CD14-positive monocyte (primary cell): ENCODE results near the gene GHRL. TPM values are rescaled to one million over a fixed set of nuclear protein-coding genes. Genes with fewer than 3 reads are reported as not detected.

Source experiments
- DNase-seq, 3 donors: peaks; one replicate each; pipeline ENCODE4 v3.0.0-alpha.2; 2011 to 2022
- H2AFZ ChIP-seq: 2 replicates; pipeline ENCODE4 v1.6.0; 2012; ENCODE audit warnings: mild to moderate bottlenecking, low read depth, low read length, inconsistent platforms; ENCODE audit not compliant: insufficient read depth, poor library complexity, severe bottlenecking
- H3K27ac ChIP-seq, 2 donors: 1 replicate in 1 of 2; 2 replicates in 1 of 2; pipeline ENCODE4 v1.5.1; 2012 to 2013; ENCODE audit warnings: low read length in 2 of 2, control low read depth in 1 of 2, inconsistent platforms in 1 of 2, low read depth in 1 of 2, mild to moderate bottlenecking in 1 of 2
- H3K27me3 ChIP-seq, 2 donors: one replicate each; pipeline versions ENCODE4 v1.6.0 to v1.6.1; 2011 to 2013; ENCODE audit warnings: low read length in 2 of 2; ENCODE audit not compliant: control insufficient read depth in 2 of 2, insufficient read depth in 2 of 2
- H3K36me3 ChIP-seq, 2 donors: replicated peaks in 1 of 2; 1 replicate in 1 of 2; 2 replicates in 1 of 2; pipeline versions ENCODE4 v1.5.1 to v1.6.1; 2012 to 2013; ENCODE audit warnings: low read length in 2 of 2, control low read depth in 1 of 2, inconsistent platforms in 1 of 2, mild to moderate bottlenecking in 1 of 2; ENCODE audit not compliant: insufficient read depth in 2 of 2, control insufficient read depth in 1 of 2
- H3K4me1 ChIP-seq, 2 donors: 1 replicate in 1 of 2; 2 replicates in 1 of 2; pipeline versions ENCODE4 v1.5.1 to v1.6.1; 2012 to 2013; ENCODE audit warnings: low read length in 2 of 2, control low read depth in 1 of 2, inconsistent platforms in 1 of 2, mild to moderate bottlenecking in 1 of 2, moderate library complexity in 1 of 2; ENCODE audit not compliant: insufficient read depth in 2 of 2, control insufficient read depth in 1 of 2
- H3K4me2 ChIP-seq: replicated peaks from 2 replicates; pipeline ENCODE3; 2012; ENCODE audit warnings: low read length, moderate library complexity, mild to moderate bottlenecking; ENCODE audit not compliant: poor library complexity, severe bottlenecking; ENCODE audit errors: extremely low read depth
- H3K4me3 ChIP-seq, 3 experiments: fragments of 200-600 bp in 1 of 3; sonication (generic) in 1 of 3; replicated peaks in 1 of 3; 1 replicate in 2 of 3; 2 replicates in 1 of 3; pipeline ENCODE4 v1.5.1; 2011 to 2013; ENCODE audit warnings: low read length in 3 of 3, mild to moderate bottlenecking in 3 of 3, control low read depth in 2 of 3, low read depth in 2 of 3, inconsistent platforms in 1 of 3, moderate library complexity in 1 of 3
- H3K79me2 ChIP-seq: 2 replicates; pipeline ENCODE4 v1.6.0; 2012; ENCODE audit warnings: mild to moderate bottlenecking, control low read depth, inconsistent platforms, low read length, moderate library complexity; ENCODE audit not compliant: insufficient read depth
- H3K9ac ChIP-seq: 2 replicates; pipeline ENCODE4 v1.6.0; 2017; ENCODE audit warnings: low read length, mild to moderate bottlenecking; ENCODE audit not compliant: insufficient read depth, poor library complexity, severe bottlenecking
- H3K9me3 ChIP-seq, 2 donors: replicated peaks in 1 of 2; 1 replicate in 1 of 2; 2 replicates in 1 of 2; pipeline versions ENCODE4 v1.5.1 to v1.6.1; 2012 to 2013; ENCODE audit warnings: low read length in 2 of 2, control low read depth in 1 of 2; ENCODE audit not compliant: control insufficient read depth in 1 of 2, insufficient read depth in 1 of 2
- H4K20me1 ChIP-seq: 2 replicates; pipeline ENCODE4 v1.6.0; 2012; ENCODE audit warnings: mild to moderate bottlenecking, low read length, control low read depth, moderate library complexity; ENCODE audit not compliant: insufficient read depth
- H3K27ac Mint-ChIP-seq, 7 donors: one replicate each; pipeline ENCODE4 v1.8.0; 2020; ENCODE audit warnings: mild to moderate bottlenecking in 7 of 7, mixed read lengths in 7 of 7, moderate library complexity in 6 of 7, inconsistent platforms in 2 of 7
- H3K27me3 Mint-ChIP-seq, 3 donors: one replicate each; pipeline ENCODE4 v1.8.0; 2021 to 2022; ENCODE audit warnings: low read depth in 3 of 3, mild to moderate bottlenecking in 3 of 3, mixed read lengths in 3 of 3, moderate library complexity in 3 of 3, inconsistent platforms in 1 of 3
- H3K36me3 Mint-ChIP-seq, 2 donors: one replicate each; pipeline ENCODE4 v1.8.0; 2020; ENCODE audit warnings: mixed read lengths in 2 of 2, inconsistent platforms in 1 of 2, mild to moderate bottlenecking in 1 of 2
- H3K4me1 Mint-ChIP-seq: one replicate; pipeline ENCODE4 v1.8.0; 2020; ENCODE audit warnings: mild to moderate bottlenecking, mixed read lengths
- H3K4me3 Mint-ChIP-seq, 2 donors: one replicate each; pipeline ENCODE4 v1.8.0; 2020; ENCODE audit warnings: mild to moderate bottlenecking in 2 of 2, mixed read lengths in 2 of 2, moderate library complexity in 1 of 2
- H3K9me3 Mint-ChIP-seq, 7 donors: one replicate each; pipeline ENCODE4 v1.8.0; 2020 to 2022; ENCODE audit warnings: mixed read lengths in 7 of 7, mild to moderate bottlenecking in 6 of 7, moderate library complexity in 6 of 7, inconsistent platforms in 2 of 7
- WGBS: methylation state at CpG from one replicate; pipeline ENCODE4 v1.1.5; 2013; ENCODE audit warnings: missing lambda C conversion rate; ENCODE audit not compliant: insufficient coverage; 5-methylcytosine and 5-hydroxymethylcytosine counted together
- intact Hi-C, 2 donors: fragments of 100-400 bp; cut with micrococcal nuclease; formaldehyde crosslinking; loops; one replicate each; pipeline versions ENCODE4 v1.15.0 to v1.15.1; 2023
- polyA plus RNA-seq, 3 donors: library from polyadenylated mRNA; depleted of rRNA in 1 of 3; unstranded in 2 of 3; stranded (reverse) in 1 of 3; fragments of 300-500 nt in 2 of 3; fragments of >200 nt in 1 of 3; fragmentation: Illumina TruSeq in 2 of 3; gene quantifications; 1 replicate in 2 of 3; 2 replicates in 1 of 3; pipeline ENCODE4 v1.2.3, GENCODE V29; 2012 to 2021
- TF ChIP-seq, protein P1 (sequence below): fragments of 200-600 bp; IDR thresholded peaks from one replicate; pipeline ENCODE4 v1.8.0; 2022; ENCODE audit warnings: antibody characterized with exemption, mild to moderate bottlenecking

The GHRL gene
- polyA plus RNA-seq, 3 donors, result 2.3 to 9.9 (median 7.0) TPM

DNA sequence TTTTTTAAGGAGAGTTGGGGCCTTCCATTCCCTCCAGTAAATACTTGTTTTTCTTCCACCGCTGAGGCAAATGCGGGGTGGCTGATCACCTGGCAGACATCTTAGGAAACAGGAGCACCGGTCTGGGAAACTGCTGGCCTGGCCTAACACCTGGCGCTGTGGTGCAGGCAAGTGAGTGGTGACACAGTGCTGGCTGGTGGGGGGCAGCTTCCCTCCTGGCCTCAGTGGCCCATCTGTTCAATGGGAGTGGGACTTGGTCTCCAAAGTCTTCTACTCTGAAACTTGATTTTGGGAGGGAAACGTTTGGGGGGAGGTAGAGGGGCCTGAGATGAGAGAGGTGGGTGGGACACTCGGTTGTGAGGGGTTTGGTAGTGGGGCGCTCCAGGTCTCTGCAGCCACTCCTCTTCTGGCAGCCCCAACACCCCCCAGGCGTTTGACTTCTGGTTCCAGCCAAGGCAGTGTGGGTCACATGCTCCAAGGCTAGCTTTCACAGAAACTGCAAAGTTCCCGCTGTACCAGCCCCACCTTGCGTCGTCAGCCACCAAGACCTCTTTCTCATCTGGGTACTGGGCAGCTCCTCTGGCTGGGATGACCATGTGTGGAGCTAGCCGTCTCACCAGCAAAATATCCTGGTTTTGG is 4.7 kb downstream of the GHRL start:
- Histone ChIP-seq H3K4me2 (no peak overlapping the region), H3K27me3 (no peaks in the 10 kb centered on the region), H2AFZ (no peak overlapping the region), H3K4me3 (no peak overlapping the region), H3K36me3 (peaks cover 37 to 59% of the 10 kb centered on the region in 2 donors), H3K27ac (peak overlapping the region in 1 of 2 donors; percentile 12), H3K9ac (no peak overlapping the region), H3K79me2 (peaks cover 5% of the 10 kb centered on the region), H3K4me1 (peaks cover 18 to 24% of the 10 kb centered on the region in 2 donors), H3K9me3 (no peaks in the 10 kb centered on the region), H4K20me1 (no peaks in the 10 kb centered on the region)
- peaks cover 27% of the 10 kb centered on the region for H3K4me1 Mint-ChIP-seq
- intact Hi-C loops, result no loop called here
- 95% methylated on average over 8 of the region's 12 CpGs for WGBS
- no peaks in the 10 kb centered on the region for H3K9me3 Mint-ChIP-seq
- H3K27me3 Mint-ChIP-seq, result no peaks in the 10 kb centered on the region
- TF ChIP-seq, protein P1, sequence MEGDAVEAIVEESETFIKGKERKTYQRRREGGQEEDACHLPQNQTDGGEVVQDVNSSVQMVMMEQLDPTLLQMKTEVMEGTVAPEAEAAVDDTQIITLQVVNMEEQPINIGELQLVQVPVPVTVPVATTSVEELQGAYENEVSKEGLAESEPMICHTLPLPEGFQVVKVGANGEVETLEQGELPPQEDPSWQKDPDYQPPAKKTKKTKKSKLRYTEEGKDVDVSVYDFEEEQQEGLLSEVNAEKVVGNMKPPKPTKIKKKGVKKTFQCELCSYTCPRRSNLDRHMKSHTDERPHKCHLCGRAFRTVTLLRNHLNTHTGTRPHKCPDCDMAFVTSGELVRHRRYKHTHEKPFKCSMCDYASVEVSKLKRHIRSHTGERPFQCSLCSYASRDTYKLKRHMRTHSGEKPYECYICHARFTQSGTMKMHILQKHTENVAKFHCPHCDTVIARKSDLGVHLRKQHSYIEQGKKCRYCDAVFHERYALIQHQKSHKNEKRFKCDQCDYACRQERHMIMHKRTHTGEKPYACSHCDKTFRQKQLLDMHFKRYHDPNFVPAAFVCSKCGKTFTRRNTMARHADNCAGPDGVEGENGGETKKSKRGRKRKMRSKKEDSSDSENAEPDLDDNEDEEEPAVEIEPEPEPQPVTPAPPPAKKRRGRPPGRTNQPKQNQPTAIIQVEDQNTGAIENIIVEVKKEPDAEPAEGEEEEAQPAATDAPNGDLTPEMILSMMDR, result no peak
- no peak overlapping the region for H3K4me3 Mint-ChIP-seq
- DNase-seq, result no peak
- H3K36me3 Mint-ChIP-seq, result peaks cover 56 to 66% of the 10 kb centered on the region in 2 donors
- H3K27ac Mint-ChIP-seq, result peak overlapping the region in 3 of 7 donors; percentile 46 to 73 (median 63)

DNA sequence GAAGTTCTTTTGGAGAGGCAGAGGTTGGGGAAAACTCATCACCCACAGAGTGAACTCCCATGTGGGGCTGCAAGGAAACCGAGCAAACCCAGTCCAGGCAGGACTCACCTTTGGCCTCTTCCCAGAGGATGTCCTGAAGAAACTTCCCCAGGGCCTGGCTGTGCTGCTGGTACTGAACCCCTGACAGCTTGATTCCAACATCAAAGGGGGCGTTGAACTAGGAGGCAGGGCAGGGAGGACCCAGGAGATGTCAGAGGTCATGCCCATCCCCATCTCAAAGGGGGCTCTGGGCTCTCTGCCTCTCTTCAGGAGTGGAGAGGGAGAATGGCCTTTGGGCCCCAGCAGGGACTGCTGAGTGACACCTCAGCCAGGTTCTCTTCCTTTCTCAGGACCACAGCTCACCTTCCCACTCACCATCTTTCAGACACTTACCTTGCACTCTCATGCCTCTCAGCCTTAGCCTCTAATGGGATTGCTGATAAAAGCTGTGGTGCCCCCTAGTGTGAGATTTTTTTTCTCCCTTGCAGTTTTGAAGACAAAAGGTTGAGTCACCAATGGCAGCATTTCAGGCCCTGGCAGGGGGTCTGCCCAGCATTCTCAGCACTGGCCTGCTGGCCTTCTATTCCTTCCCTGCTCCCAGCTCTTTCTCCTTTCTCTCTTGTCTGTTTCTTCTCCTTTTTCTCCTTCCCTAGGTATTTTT is 6.0 kb downstream of the GHRL start:
- intact Hi-C loops, result no loop called here
- no peak overlapping the region for H3K4me2 ChIP-seq
- H3K79me2 ChIP-seq, result no peaks in the 10 kb centered on the region
- WGBS, result no CpG with 5 or more reads among the region's 2 CpGs
- no peaks in the 10 kb centered on the region for H3K9me3 Mint-ChIP-seq
- TF ChIP-seq, protein P1, result no peak
- no peaks in the 10 kb centered on the region for H3K9me3 ChIP-seq
- peaks cover 14% of the 10 kb centered on the region for H3K4me1 Mint-ChIP-seq
- peaks cover 69 to 76% of the 10 kb centered on the region in 2 donors for H3K36me3 Mint-ChIP-seq
- H3K36me3 ChIP-seq, result peaks cover 44 to 73% of the 10 kb centered on the region in 2 donors
- DNase-seq, result peak in 2 of 3 donors; percentile 27 to 53
- H4K20me1 ChIP-seq, result no peaks in the 10 kb centered on the region
- no peak overlapping the region for H3K4me3 Mint-ChIP-seq
- H2AFZ ChIP-seq, result no peak overlapping the region
- H3K27me3 Mint-ChIP-seq, result no peaks in the 10 kb centered on the region
- H3K27me3 ChIP-seq, result no peaks in the 10 kb centered on the region
- H3K27ac ChIP-seq, result peak overlapping the region in 1 of 2 donors; percentile 47
- H3K9ac ChIP-seq, result no peak overlapping the region
- peak overlapping the region in 4 of 7 donors; percentile 31 to 51 (median 39) for H3K27ac Mint-ChIP-seq
- peaks cover 5 to 11% of the 10 kb centered on the region in 2 donors for H3K4me1 ChIP-seq
- no peak overlapping the region for H3K4me3 ChIP-seq
